GM23248 (cell line): Measurements from ENCODE around the gene EEF2KMT.
"Not testable (repeated sequence)": the region's sequence is repeated elsewhere in the genome, so short reads cannot be mapped to it uniquely, and the experiment has no call there.

Experiments
- EZH2 ChIP-seq: fragments of 200-600 bp; sonication (generic); IDR thresholded peaks from 2 replicates; pipeline ENCODE4 v1.6.1; 2018; ENCODE audit warnings: antibody characterized with exemption, mild to moderate bottlenecking; ENCODE audit not compliant: insufficient read depth, poor library complexity, severe bottlenecking
- EZH2phosphoT487 ChIP-seq: fragments of 200-600 bp; sonication (generic); IDR thresholded peaks from 2 replicates; pipeline ENCODE4 v1.6.1; 2018; ENCODE audit warnings: antibody characterized with exemption, moderate library complexity, mild to moderate bottlenecking, low read depth; ENCODE audit not compliant: insufficient read depth

DNA sequence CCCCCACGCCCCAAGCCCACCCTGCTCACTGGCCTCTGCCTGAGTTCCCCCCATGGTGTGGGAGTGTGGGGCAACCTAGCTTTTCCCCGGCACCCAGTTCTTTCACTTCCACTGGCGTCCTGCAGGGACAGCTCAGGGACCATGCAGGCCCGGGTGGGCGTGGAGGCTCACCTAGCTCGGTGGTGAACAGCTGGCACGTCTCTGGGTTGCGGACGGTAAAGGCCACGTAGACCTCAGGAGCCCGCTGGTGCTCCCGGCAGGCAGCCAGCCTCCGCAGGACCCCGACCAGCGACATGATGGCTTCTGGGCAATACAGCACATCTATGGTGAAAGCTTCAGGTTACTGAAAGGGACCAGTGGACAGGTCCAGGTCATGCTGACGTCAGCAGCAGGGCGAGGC, 8.7 kb downstream of the EEF2KMT start:
- TF ChIP-seq EZH2, EZH2phosphoT487: not testable (repeated sequence)
